Suprapubic skin (tissue), 4 donors: ENCODE data around the gene BRD8. TPM values are rescaled to one million over a fixed set of nuclear protein-coding genes. Genes with fewer than 3 reads are reported as not detected.

Experiments used
- DNase-seq, 2 donors: peaks; one replicate each; pipeline ENCODE4 v3.0.0-alpha.2; 2019; ENCODE audit warnings: low spot score in 2 of 2
- H3K27ac ChIP-seq: fragments of 200-600 bp; sonication (generic); one replicate; pipeline ENCODE4 v1.5.1; 2019
- H3K27me3 ChIP-seq: fragments of 200-600 bp; sonication (generic); one replicate; pipeline ENCODE4 v1.5.1; 2019
- H3K36me3 ChIP-seq: fragments of 200-600 bp; sonication (generic); one replicate; pipeline ENCODE4 v1.5.1; 2019
- H3K4me1 ChIP-seq: fragments of 200-600 bp; sonication (generic); one replicate; pipeline ENCODE4 v1.5.1; 2019
- H3K4me3 ChIP-seq: fragments of 200-600 bp; sonication (generic); one replicate; pipeline ENCODE4 v1.5.1; 2019; ENCODE audit warnings: mild to moderate bottlenecking
- H3K9me3 ChIP-seq: fragments of 200-600 bp; sonication (generic); one replicate; pipeline ENCODE4 v1.5.1; 2019
- EP300 ChIP-seq: sonication (generic); formaldehyde crosslinking; IDR thresholded peaks from one replicate; pipeline ENCODE4 v1.6.1; 2017; ENCODE audit warnings: antibody characterized with exemption
- POLR2A ChIP-seq, 2 donors: fragments of 450-650 bp; IDR thresholded peaks; one replicate each; pipeline ENCODE4 v1.6.1; 2017; ENCODE audit warnings: antibody characterized with exemption in 2 of 2, mild to moderate bottlenecking in 2 of 2, moderate library complexity in 2 of 2
- POLR2AphosphoS5 ChIP-seq, 3 donors: sonication (generic); formaldehyde crosslinking; IDR thresholded peaks; one replicate each; pipeline ENCODE4 v1.6.1; 2017; ENCODE audit warnings: antibody characterized with exemption in 3 of 3
- WGBS: methylation state at CpG from one replicate; pipeline ENCODE4 v1.1.5; 2018; 5-methylcytosine and 5-hydroxymethylcytosine counted together
- total RNA-seq, 4 donors: library from RNA; depleted of rRNA; stranded (reverse); fragments of >200 nt; gene quantifications; one replicate each; pipeline ENCODE4 v1.1.0, GENCODE V29; 2016
- TF ChIP-seq, protein P1 (sequence below), 2 donors: fragments of 200-600 bp in 1 of 2; fragments of 450-650 bp in 1 of 2; sonication (generic) in 1 of 2; IDR thresholded peaks; one replicate each; pipeline ENCODE4 v1.5.1; 2016 to 2019; ENCODE audit warnings: antibody characterized with exemption in 2 of 2, mild to moderate bottlenecking in 1 of 2, moderate library complexity in 1 of 2

BRD8 gene
- total RNA-seq, 4 donors from 2014 or later, result 27.4 to 53.8 (median 36.7) TPM

GRCh38 chr5:138129347-138129746 is 49.1 kb downstream of the BRD8 start:
- Histone ChIP-seq H3K4me3 (no peak overlapping the region), H3K27ac (no peak overlapping the region), H3K36me3 (no peaks in the 10 kb centered on the region), H3K4me1 (no peaks in the 10 kb centered on the region), H3K9me3 (no peaks in the 10 kb centered on the region), H3K27me3 (no peaks in the 10 kb centered on the region)
- 93% methylated on average over 6 of the region's 6 CpGs for WGBS
- no peak for DNase-seq
- TF ChIP-seq POLR2A (IDR thresholded peaks at IDR 0.05) (no peak), POLR2AphosphoS5 (IDR thresholded peaks at IDR 0.05) (no peak), EP300 (no peak)
- TF ChIP-seq, protein P1, sequence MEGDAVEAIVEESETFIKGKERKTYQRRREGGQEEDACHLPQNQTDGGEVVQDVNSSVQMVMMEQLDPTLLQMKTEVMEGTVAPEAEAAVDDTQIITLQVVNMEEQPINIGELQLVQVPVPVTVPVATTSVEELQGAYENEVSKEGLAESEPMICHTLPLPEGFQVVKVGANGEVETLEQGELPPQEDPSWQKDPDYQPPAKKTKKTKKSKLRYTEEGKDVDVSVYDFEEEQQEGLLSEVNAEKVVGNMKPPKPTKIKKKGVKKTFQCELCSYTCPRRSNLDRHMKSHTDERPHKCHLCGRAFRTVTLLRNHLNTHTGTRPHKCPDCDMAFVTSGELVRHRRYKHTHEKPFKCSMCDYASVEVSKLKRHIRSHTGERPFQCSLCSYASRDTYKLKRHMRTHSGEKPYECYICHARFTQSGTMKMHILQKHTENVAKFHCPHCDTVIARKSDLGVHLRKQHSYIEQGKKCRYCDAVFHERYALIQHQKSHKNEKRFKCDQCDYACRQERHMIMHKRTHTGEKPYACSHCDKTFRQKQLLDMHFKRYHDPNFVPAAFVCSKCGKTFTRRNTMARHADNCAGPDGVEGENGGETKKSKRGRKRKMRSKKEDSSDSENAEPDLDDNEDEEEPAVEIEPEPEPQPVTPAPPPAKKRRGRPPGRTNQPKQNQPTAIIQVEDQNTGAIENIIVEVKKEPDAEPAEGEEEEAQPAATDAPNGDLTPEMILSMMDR (IDR thresholded peaks at IDR 0.05), result no peak

DNA sequence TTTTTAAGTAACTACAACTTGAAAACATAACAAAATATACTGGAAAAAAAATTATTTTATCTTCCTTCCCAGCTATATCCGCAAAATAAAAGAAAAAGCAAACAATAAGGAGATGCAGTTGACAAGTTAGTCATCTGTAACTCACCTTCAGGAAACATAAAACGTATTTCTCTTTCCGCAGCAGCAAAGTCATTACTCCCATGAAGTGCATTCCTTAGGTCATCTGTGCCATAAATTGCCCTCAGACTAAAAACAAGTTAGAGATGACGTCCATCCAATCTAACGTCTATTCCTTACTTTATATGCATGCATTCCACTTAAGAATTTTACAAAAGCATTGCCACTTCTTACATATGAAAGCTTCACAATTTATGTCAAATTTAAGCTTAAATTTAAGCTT is 50.1 kb downstream of the BRD8 start:
- Histone ChIP-seq H3K9me3 (no peaks in the 10 kb centered on the region), H3K4me3 (no peak overlapping the region), H3K36me3 (no peaks in the 10 kb centered on the region), H3K27me3 (no peaks in the 10 kb centered on the region), H3K27ac (no peak overlapping the region), H3K4me1 (no peaks in the 10 kb centered on the region)
- DNase-seq, result no peak
- TF ChIP-seq POLR2AphosphoS5 (IDR thresholded peaks at IDR 0.05) (no peak), POLR2A (IDR thresholded peaks at IDR 0.05) (no peak), EP300 (no peak)
- TF ChIP-seq, protein P1 (IDR thresholded peaks at IDR 0.05), result no peak
- WGBS, result 45% methylated on average over 5 of the region's 5 CpGs

DNA sequence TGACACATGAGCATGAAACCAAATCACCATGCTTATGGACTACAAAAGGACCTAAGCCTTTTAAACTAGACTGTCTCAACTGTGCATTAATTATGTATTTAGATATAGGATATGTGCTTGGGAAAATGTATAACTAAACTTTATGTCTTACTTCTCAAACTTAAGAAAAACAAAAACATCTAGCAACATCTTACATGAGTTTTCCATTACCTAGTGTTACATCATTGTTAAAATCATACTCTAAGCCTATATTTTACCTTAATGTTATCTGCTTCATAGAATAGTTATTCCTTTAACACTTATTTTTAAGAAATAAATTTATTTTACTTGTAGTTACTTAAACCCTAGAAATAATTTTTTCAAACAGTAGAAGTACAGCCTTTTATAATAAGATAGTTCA is 63.2 kb downstream of the BRD8 start:
- Histone ChIP-seq H3K4me3 (no peak overlapping the region), H3K9me3 (no peaks in the 10 kb centered on the region), H3K27me3 (no peaks in the 10 kb centered on the region), H3K36me3 (no peaks in the 10 kb centered on the region), H3K27ac (no peak overlapping the region), H3K4me1 (no peaks in the 10 kb centered on the region)
- no peak for TF ChIP-seq EP300
- no peak for DNase-seq

DNA sequence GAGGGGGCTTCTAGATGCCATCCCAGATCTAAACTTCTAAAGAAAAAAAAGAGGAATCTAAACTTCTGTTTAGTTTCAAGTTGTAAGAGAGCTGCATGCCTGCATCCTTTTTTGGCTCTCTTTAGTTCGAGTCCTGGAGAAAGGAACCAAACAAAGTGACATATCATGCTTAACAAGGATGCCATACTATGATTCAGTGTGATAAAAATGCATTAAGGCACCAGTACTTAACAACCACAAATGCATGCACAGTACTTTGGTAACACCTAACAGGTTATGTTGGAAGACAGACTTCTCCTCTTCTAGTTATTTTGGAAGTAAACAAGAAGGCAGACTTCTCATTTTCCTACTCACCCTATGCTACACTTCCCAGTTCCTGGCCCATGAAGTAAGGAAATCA is 66.5 kb downstream of the BRD8 start:
- no peak overlapping the region for H3K4me3 ChIP-seq
- WGBS, result 14% methylated on average over 1 of the region's 1 CpG
- TF ChIP-seq, protein P1 (IDR thresholded peaks at IDR 0.05), result no peak
- TF ChIP-seq EP300 (no peak), POLR2AphosphoS5 (IDR thresholded peaks at IDR 0.05) (no peak), POLR2A (IDR thresholded peaks at IDR 0.05) (no peak)
- no peak for DNase-seq
- H3K27me3 ChIP-seq, result no peaks in the 10 kb centered on the region
- H3K36me3 ChIP-seq, result no peaks in the 10 kb centered on the region
- no peaks in the 10 kb centered on the region for H3K9me3 ChIP-seq
- no peak overlapping the region for H3K27ac ChIP-seq
- H3K4me1 ChIP-seq, result no peaks in the 10 kb centered on the region

- Histone ChIP-seq H3K27me3 (no peaks in the 10 kb centered on the region), H3K27ac (no peak overlapping the region), H3K4me1 (no peaks in the 10 kb centered on the region), H3K36me3 (no peaks in the 10 kb centered on the region), H3K9me3 (no peaks in the 10 kb centered on the region), H3K4me3 (no peak overlapping the region)
- TF ChIP-seq, protein P1 (IDR thresholded peaks at IDR 0.05), result no peak
- TF ChIP-seq POLR2A (IDR thresholded peaks at IDR 0.05) (no peak), POLR2AphosphoS5 (IDR thresholded peaks at IDR 0.05) (no peak), EP300 (no peak)
- DNase-seq, result no peak
- 86% methylated on average over 4 of the region's 4 CpGs for WGBS
Measured at GRCh38 chr5:138111181-138111580, 67.2 kb downstream of the BRD8 start.

- no peaks in the 10 kb centered on the region for H3K9me3 ChIP-seq
- H3K36me3 ChIP-seq, result no peaks in the 10 kb centered on the region
- no peaks in the 10 kb centered on the region for H3K27me3 ChIP-seq
- 51% methylated on average over 4 of the region's 4 CpGs for WGBS
- DNase-seq, result no peak
- H3K4me1 ChIP-seq, result no peaks in the 10 kb centered on the region
- H3K27ac ChIP-seq, result no peak overlapping the region
- H3K4me3 ChIP-seq, result no peak overlapping the region
- TF ChIP-seq POLR2AphosphoS5 (IDR thresholded peaks at IDR 0.05), result no peak
- no peak for TF ChIP-seq EP300
- TF ChIP-seq POLR2A (IDR thresholded peaks at IDR 0.05), result no peak
- TF ChIP-seq, protein P1 (IDR thresholded peaks at IDR 0.05), result no peak
Measured at GRCh38 chr5:138110266-138110963, 68.0 kb downstream of the BRD8 start.
